HG03565 (cell line): ENCODE results near the gene UGT1A6.
"Not testable (repeated sequence)": the region's sequence is repeated elsewhere in the genome, so short reads cannot be mapped to it uniquely, and the experiment has no call there.

ENCODE experiments used
- ATAC-seq: cut with Tn5 transposase; IDR thresholded peaks from one replicate; pipeline ENCODE4 v1.9.1; 2021; ENCODE audit warnings: mild to moderate bottlenecking, moderate library complexity; ENCODE audit not compliant: unreplicated experiment

The UGT1A6 gene

GRCh38 chr2:233684640-233685039, 8.1 kb upstream of the UGT1A6 start:
- ATAC-seq = no peak

- ATAC-seq = no peak
Measured at GRCh38 chr2:233686928-233687327, 5.8 kb upstream of the UGT1A6 start.

GRCh38 chr2:233688341-233688740, 4.3 kb upstream of the UGT1A6 start:
- no peak for ATAC-seq

GRCh38 chr2:233689031-233689430, 3.7 kb upstream of the UGT1A6 start:
- no peak for ATAC-seq

- no peak for ATAC-seq
Measured at GRCh38 chr2:233689501-233689900, 3.2 kb upstream of the UGT1A6 start.

GRCh38 chr2:233690444-233690843, 2.2 kb upstream of the UGT1A6 start:
- ATAC-seq = no peak

GRCh38 chr2:233691443-233692433, 952 bp upstream of the UGT1A6 start:
- ATAC-seq = no peak

GRCh38 chr2:233693963-233694362, 1.3 kb downstream of the UGT1A6 start:
- ATAC-seq = no peak

- ATAC-seq = no peak
Measured at GRCh38 chr2:233698740-233699139, 6.0 kb downstream of the UGT1A6 start.

GRCh38 chr2:233699424-233700027, 6.8 kb downstream of the UGT1A6 start:
- ATAC-seq = no peak

- no peak for ATAC-seq
Measured at GRCh38 chr2:233700028-233700635, 7.4 kb downstream of the UGT1A6 start.

GRCh38 chr2:233700842-233701241, 8.2 kb downstream of the UGT1A6 start:
- ATAC-seq = not testable (repeated sequence)

GRCh38 chr2:233702238-233702637, 9.5 kb downstream of the UGT1A6 start:
- no peak for ATAC-seq

GRCh38 chr2:233705911-233706506, 13.3 kb downstream of the UGT1A6 start:
- ATAC-seq = no peak

GRCh38 chr2:233706720-233707119, 14.0 kb downstream of the UGT1A6 start:
- no peak for ATAC-seq

- ATAC-seq = no peak
Measured at GRCh38 chr2:233707940-233708644, 15.4 kb downstream of the UGT1A6 start.

GRCh38 chr2:233708942-233709341, 16.3 kb downstream of the UGT1A6 start:
- ATAC-seq = no peak

GRCh38 chr2:233711312-233712008, 18.8 kb downstream of the UGT1A6 start:
- ATAC-seq = no peak

- ATAC-seq = no peak
Measured at GRCh38 chr2:233712611-233713261, 20.0 kb downstream of the UGT1A6 start, which contains the start of gene UGT1A5. Gene UGT1A5, plus strand, starts transcription at chr2:233712907. Its CDS starts 85 bp downstream, at chr2:233712992.

- ATAC-seq = no peak
Measured at GRCh38 chr2:233713262-233713615, 20.5 kb downstream of the UGT1A6 start.
